H54 (cell line): ENCODE measurements around the gene ZSCAN9.

ENCODE experiments used
- DNase-seq: peaks from one replicate; pipeline ENCODE4 v3.0.0; 2011; ENCODE audit warnings: low spot score, mixed read lengths; ENCODE audit not compliant: insufficient read length
- FAIRE-seq: peaks from 3 replicates; lab custom pipeline; 2011; peaks lifted over from hg19 to GRCh38; lab: Jason Lieb, UNC
- POLR2A ChIP-seq: IDR thresholded peaks from 2 replicates; pipeline ENCODE4 v1.6.1; 2011; ENCODE audit warnings: low read depth, mild to moderate bottlenecking, low read length

Gene ZSCAN9

DNA sequence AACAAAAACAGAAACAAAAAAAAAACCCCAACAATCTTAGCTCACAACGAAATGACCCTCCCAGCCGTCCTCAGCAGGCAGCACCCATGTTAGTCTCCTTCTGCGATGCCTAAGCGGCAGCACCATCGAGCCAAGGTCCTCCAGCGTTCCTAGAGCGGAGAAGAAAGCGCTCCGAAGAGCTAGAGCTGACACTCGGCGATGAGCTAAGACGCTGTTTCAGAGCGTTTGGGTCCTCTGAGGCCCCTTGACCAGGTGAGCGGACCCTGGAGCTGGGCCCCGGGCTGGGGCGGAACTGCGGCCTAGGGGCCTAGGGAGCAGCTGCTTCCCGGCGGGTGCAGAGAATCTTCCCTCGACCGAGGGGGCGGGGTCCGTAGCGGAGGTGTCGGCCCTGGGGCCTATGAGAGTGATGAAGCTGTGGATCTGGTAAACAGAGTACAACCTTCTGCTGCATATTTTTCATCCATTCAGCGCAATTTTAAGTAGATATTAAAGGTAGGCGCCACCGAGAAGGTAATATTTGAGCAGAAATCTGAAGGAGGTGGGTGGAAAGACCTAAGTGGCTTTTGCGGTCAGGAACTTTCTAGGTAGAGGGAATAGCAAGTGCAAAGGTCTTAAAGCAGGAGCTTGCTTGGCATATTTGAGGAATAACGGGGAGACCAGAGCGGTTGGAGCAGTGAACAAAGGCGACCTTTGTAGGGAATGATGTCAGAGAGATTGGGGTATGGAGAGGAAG is 42.1 kb downstream of the ZSCAN9 start, which contains the start of gene ZSCAN26:
Gene ZSCAN26 (plus strand): TSS at position 182 of the 733 bp plus-strand sequence. CDS start 4,777 bp downstream, outside the sequence.
- peak; percentile 82 for FAIRE-seq
- TF ChIP-seq POLR2A: peak; percentile 54
- peak; percentile 57 for DNase-seq

- no peak for TF ChIP-seq POLR2A
- FAIRE-seq (no peak), DNase-seq (no peak)
Measured at GRCh38 chr6:28267695-28268059, 42.6 kb downstream of the ZSCAN9 start.

DNA sequence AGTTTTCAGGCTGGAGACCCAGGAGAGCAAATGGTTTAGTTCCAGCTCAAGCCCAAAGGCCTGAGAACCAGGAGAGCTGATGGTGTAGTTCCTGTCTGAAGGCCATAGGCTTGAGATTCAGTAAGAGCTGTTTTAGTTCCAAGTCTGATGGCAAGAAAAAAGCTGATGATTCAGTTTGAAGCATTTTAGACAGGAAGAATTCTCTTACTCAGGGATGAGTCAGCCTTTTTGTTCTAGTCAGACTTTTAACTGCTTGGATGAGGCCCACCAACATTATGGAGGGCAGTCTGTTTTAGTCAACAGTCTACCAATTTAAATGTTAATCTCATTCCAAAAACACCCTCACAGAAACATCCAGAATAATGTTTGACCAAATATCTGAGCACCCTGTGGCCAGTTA is 44.4 kb downstream of the ZSCAN9 start:
- peak; percentile 97 for FAIRE-seq
- peak; percentile 51 for DNase-seq
- TF ChIP-seq POLR2A: no peak

DNA sequence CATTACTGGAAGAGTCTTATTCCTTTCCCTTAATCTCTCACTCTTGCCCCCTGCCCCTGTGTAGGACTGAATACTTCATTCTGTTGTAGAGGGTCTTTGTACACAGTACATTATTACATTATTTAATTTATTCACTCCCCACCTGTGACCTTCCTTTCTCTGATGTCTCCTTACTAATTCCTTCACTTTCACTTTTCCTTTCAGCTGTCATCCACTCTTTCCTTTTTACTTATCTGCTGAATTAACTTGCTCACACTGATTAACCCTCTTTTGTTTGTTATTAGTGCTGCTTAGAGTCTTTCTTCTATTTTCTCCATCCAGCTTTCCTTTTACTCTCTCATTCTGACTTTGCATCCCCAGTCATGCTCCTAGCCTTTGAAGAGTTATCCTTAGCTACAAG is 49.8 kb downstream of the ZSCAN9 start:
- DNase-seq (no peak), FAIRE-seq (no peak)
- no peak for TF ChIP-seq POLR2A

- TF ChIP-seq POLR2A: no peak
- DNase-seq (no peak), FAIRE-seq (no peak)
Measured at GRCh38 chr6:28277746-28278145, 52.7 kb downstream of the ZSCAN9 start.

- no peak for TF ChIP-seq POLR2A
- no peak for DNase-seq
- no peak for FAIRE-seq
Measured at GRCh38 chr6:28280595-28281287, 55.7 kb downstream of the ZSCAN9 start.

- FAIRE-seq (no peak), DNase-seq (peak; percentile 68)
- peak; percentile 57 for TF ChIP-seq POLR2A
Measured at GRCh38 chr6:28281288-28282064, 56.4 kb downstream of the ZSCAN9 start, which contains the start of gene PGBD1. PGBD1 (plus strand) TSS chr6:28281572; CDS start chr6:28283814, 2,242 bp downstream.

DNA sequence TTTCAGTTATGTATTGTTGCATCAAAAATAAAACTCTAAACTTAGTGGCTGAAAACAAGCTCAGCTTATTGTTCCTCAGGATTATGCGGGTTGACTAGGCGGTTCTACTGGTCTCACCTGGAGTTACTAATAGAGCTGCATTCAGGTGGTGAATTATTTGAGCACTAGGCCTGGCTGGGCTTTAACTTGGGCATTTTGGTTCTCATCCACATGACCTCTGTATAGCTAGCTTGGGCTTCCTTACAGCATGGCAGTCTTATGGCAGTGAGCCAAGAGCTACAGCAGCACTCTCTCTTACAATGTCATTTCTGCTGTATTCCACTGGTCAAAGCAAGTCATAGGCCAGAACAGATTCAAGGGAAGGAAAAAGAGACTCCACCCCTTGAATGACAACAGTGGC is 57.9 kb downstream of the ZSCAN9 start:
- DNase-seq: no peak
- FAIRE-seq: no peak
- no peak for TF ChIP-seq POLR2A
